Suprapubic skin (tissue), 4 donors: ENCODE measurements around the gene ADISSP. TPM values are rescaled to one million over a fixed set of nuclear protein-coding genes. Genes with fewer than 3 reads are reported as not detected.

Experiments used
- DNase-seq, 2 donors: peaks; one replicate each; pipeline ENCODE4 v3.0.0-alpha.2; 2019; ENCODE audit warnings: low spot score in 2 of 2
- H3K27ac ChIP-seq: fragments of 200-600 bp; sonication (generic); one replicate; pipeline ENCODE4 v1.5.1; 2019
- H3K27me3 ChIP-seq: fragments of 200-600 bp; sonication (generic); one replicate; pipeline ENCODE4 v1.5.1; 2019
- H3K36me3 ChIP-seq: fragments of 200-600 bp; sonication (generic); one replicate; pipeline ENCODE4 v1.5.1; 2019
- H3K4me1 ChIP-seq: fragments of 200-600 bp; sonication (generic); one replicate; pipeline ENCODE4 v1.5.1; 2019
- H3K4me3 ChIP-seq: fragments of 200-600 bp; sonication (generic); one replicate; pipeline ENCODE4 v1.5.1; 2019; ENCODE audit warnings: mild to moderate bottlenecking
- H3K9me3 ChIP-seq: fragments of 200-600 bp; sonication (generic); one replicate; pipeline ENCODE4 v1.5.1; 2019
- EP300 ChIP-seq: sonication (generic); formaldehyde crosslinking; IDR thresholded peaks from one replicate; pipeline ENCODE4 v1.6.1; 2017; ENCODE audit warnings: antibody characterized with exemption
- POLR2A ChIP-seq, 2 donors: fragments of 450-650 bp; IDR thresholded peaks; one replicate each; pipeline ENCODE4 v1.6.1; 2017; ENCODE audit warnings: antibody characterized with exemption in 2 of 2, mild to moderate bottlenecking in 2 of 2, moderate library complexity in 2 of 2
- POLR2AphosphoS5 ChIP-seq, 3 donors: sonication (generic); formaldehyde crosslinking; IDR thresholded peaks; one replicate each; pipeline ENCODE4 v1.6.1; 2017; ENCODE audit warnings: antibody characterized with exemption in 3 of 3
- WGBS: methylation state at CpG from one replicate; pipeline ENCODE4 v1.1.5; 2018; 5-methylcytosine and 5-hydroxymethylcytosine counted together
- total RNA-seq, 4 donors: library from RNA; depleted of rRNA; stranded (reverse); fragments of >200 nt; gene quantifications; one replicate each; pipeline ENCODE4 v1.1.0, GENCODE V29; 2016
- TF ChIP-seq, protein P1 (sequence below), 2 donors: fragments of 200-600 bp in 1 of 2; fragments of 450-650 bp in 1 of 2; sonication (generic) in 1 of 2; IDR thresholded peaks; one replicate each; pipeline ENCODE4 v1.5.1; 2016 to 2019; ENCODE audit warnings: antibody characterized with exemption in 2 of 2, mild to moderate bottlenecking in 1 of 2, moderate library complexity in 1 of 2

ADISSP gene
- total RNA-seq, result 10 to 100 TPM in 3 of 4 donors, 1 to 10 TPM in 1; 8.4 to 20.3 (median 18.9) TPM

DNA sequence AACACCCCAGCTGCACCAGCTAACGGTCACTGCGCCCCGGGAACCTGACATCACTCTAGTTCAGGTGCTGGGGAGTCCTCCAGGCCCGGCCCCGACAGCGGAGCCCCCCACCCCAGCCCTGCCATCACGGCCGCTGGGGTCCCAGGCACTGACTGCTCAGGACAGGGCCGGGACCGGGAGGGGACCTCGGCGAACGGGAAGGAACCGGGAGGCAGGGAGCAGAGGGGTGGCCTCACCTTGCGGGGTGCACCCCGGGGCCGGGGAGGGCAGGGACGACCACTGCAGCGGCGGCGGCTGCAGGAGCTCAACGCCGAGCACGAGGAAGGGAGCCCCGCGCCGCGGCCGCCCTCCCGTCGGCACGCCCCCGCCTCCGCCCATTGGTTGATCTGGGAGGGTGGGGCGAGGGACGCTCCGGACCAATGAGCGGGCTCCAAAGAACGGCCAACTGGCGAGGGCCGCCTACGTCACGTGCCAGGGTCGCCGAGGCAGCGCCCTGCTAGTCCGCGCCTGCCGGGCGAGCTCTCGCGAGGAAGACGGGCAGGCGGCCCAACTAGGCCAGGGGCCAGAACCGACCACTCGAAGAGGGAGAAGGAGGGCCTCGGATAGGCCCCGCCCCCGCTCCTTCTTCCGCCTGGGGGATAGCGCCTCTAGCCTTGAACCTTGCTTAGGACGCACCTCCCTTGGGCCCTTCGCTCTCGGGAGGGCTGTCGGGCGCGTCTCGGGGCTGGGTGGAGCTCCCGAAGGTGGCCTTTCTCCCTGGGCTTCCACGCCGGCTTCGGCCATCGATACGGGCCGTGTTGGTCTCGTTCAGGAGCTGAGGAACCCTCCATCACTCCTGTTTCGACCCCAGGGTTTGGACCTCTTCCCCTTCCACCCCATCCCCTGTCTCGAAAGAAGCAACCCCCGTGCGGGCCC lies at the start of gene ADISSP:
Gene ADISSP (minus strand): TSS at position 327 of the 915 bp plus-strand sequence. CDS start 7,653 bp downstream, outside the sequence.
- WGBS, result 1% methylated on average over 13 of the region's 80 CpGs
- H3K27me3 ChIP-seq, result no peaks in the 10 kb centered on the region
- DNase-seq, result peak; percentile 99
- no peak for TF ChIP-seq EP300
- no peak for TF ChIP-seq POLR2A (IDR thresholded peaks at IDR 0.05)
- peak in 2 of 3 donors; percentile 29 to 90 for TF ChIP-seq POLR2AphosphoS5 (IDR thresholded peaks at IDR 0.05)
- TF ChIP-seq, protein P1, sequence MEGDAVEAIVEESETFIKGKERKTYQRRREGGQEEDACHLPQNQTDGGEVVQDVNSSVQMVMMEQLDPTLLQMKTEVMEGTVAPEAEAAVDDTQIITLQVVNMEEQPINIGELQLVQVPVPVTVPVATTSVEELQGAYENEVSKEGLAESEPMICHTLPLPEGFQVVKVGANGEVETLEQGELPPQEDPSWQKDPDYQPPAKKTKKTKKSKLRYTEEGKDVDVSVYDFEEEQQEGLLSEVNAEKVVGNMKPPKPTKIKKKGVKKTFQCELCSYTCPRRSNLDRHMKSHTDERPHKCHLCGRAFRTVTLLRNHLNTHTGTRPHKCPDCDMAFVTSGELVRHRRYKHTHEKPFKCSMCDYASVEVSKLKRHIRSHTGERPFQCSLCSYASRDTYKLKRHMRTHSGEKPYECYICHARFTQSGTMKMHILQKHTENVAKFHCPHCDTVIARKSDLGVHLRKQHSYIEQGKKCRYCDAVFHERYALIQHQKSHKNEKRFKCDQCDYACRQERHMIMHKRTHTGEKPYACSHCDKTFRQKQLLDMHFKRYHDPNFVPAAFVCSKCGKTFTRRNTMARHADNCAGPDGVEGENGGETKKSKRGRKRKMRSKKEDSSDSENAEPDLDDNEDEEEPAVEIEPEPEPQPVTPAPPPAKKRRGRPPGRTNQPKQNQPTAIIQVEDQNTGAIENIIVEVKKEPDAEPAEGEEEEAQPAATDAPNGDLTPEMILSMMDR (IDR thresholded peaks at IDR 0.05), result no peak
- H3K27ac ChIP-seq, result peak within 1 kb of the TSS; percentile 83
- no peaks in the 10 kb centered on the region for H3K36me3 ChIP-seq
- H3K4me1 ChIP-seq, result peaks cover 39% of the 10 kb centered on the region
- H3K9me3 ChIP-seq, result no peaks in the 10 kb centered on the region
- H3K4me3 ChIP-seq, result peak within 1 kb of the TSS; percentile 64

DNA sequence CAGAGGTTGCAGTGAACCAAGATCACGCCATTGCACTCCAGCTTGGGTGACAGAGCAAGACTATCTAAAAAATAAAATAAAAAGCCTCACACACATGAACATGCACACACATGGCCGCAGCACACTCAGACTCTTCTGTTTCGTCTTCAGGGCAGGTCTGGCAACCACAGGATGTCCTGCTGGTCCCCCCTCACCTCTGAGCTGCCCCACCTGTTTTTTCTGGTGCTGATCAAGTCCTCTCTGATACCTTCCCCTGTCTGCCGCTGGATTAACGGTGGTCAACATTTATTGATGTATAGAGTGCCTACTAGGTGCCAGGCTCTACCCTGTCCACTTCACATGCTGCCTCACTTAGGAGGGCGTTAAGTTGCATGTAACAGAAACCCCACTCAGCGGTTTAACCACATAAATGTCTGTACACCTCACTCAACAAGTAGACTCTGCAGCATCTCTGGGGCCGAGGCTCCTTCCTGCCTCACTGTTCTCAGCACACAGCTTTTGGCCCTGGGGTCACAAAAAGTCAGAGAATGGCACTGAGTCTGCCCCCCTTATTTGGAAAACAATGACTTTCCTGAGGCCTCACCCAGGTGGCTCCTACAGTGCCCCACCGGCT lies 48.3 kb upstream of the ADISSP start:
- Histone ChIP-seq H3K27ac (no peak overlapping the region), H3K4me1 (peaks cover 47% of the 10 kb centered on the region), H3K36me3 (no peaks in the 10 kb centered on the region), H3K4me3 (no peak overlapping the region), H3K27me3 (no peaks in the 10 kb centered on the region), H3K9me3 (no peaks in the 10 kb centered on the region)
- TF ChIP-seq, protein P1 (IDR thresholded peaks at IDR 0.05), result no peak
- TF ChIP-seq POLR2A (IDR thresholded peaks at IDR 0.05) (no peak), POLR2AphosphoS5 (IDR thresholded peaks at IDR 0.05) (no peak), EP300 (no peak)
- WGBS, result 73% methylated on average over 9 of the region's 9 CpGs
- no peak for DNase-seq

DNA sequence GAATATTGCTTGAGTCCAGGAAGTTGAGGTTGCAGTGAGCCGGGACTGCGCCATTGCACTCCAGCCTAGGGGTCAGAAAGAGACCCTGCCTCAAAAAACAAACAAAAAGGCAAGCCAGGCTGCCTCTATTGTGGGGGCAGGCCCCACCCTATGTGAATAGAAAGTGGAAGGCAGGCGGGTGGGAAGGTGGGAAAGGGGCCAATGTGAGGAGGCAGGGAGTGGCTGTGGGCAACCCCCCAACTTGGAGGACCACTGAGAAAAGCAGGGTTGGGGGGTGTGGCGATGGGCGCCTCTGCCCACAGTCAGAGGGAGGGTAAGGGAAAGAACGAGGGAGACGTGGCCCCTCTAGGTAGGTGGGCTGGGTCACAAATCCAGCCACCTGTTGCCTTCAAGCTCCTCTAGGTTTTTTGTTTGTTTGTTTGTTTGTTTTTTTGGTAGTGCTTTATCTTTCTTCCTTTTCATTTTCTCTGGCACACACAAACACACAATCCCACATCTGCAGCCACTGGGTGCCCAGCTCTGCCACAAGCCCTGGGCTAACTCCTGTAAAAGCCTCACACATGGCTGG lies 47.5 kb upstream of the ADISSP start:
- WGBS, result 70% methylated on average over 7 of the region's 7 CpGs
- Histone ChIP-seq H3K9me3 (no peaks in the 10 kb centered on the region), H3K27me3 (no peaks in the 10 kb centered on the region), H3K4me3 (no peak overlapping the region), H3K36me3 (no peaks in the 10 kb centered on the region), H3K27ac (no peak overlapping the region), H3K4me1 (peaks cover 53% of the 10 kb centered on the region)
- no peak for TF ChIP-seq POLR2AphosphoS5 (IDR thresholded peaks at IDR 0.05)
- TF ChIP-seq, protein P1 (IDR thresholded peaks at IDR 0.05), result no peak
- no peak for TF ChIP-seq POLR2A (IDR thresholded peaks at IDR 0.05)
- no peak for TF ChIP-seq EP300
- no peak for DNase-seq

DNA sequence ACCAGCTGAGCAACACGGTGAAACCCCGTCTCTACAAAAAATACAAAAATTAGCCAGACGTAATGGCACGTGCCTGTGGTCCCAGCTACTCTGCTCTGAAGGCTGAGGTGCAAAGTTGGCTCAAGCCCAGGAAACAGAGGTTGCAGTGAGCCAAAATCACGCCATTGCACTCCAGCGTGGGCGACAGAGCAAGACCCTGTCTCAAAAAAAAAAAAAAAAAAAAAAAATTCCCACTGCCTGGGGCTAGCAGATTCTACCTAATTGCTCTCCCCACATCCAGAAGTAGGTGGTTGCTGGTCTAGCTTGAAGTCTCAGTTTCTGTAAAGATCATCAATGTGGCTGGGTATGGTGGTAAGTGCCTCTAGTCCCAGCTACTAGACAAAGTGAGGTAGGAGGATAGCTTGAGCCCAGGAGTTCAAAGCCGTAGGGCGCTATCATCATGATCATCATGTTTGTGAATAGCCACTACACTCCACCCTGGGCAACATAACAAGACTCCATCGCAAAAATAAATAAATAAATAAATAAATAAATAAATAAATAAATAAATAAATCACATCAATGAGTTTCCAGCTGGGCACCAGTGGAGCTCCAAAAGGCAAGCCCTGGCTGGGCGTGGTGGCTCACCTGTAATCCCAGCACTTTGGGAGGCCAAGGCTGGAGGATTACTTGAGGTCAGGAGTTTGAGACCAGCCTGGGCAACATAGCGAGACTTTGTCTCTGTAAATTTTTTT lies 46.5 kb upstream of the ADISSP start:
- Histone ChIP-seq H3K4me1 (peaks cover 51% of the 10 kb centered on the region), H3K27me3 (no peaks in the 10 kb centered on the region), H3K27ac (no peak overlapping the region), H3K36me3 (no peaks in the 10 kb centered on the region), H3K4me3 (no peak overlapping the region), H3K9me3 (no peaks in the 10 kb centered on the region)
- WGBS, result 85% methylated on average over 12 of the region's 12 CpGs
- no peak for DNase-seq
- TF ChIP-seq POLR2A (IDR thresholded peaks at IDR 0.05), result no peak
- no peak for TF ChIP-seq POLR2AphosphoS5 (IDR thresholded peaks at IDR 0.05)
- TF ChIP-seq, protein P1 (IDR thresholded peaks at IDR 0.05), result no peak
- TF ChIP-seq EP300, result no peak
